NT2/D1 (cell line): ENCODE measurements around the gene FASTK.

ENCODE experiments used
- DNase-seq: peaks from one replicate; pipeline ENCODE4 v3.0.0-alpha.2; 2011; ENCODE audit warnings: low read depth, low spot score
- H3K27me3 ChIP-seq: 2 replicates; pipeline ENCODE4 v1.6.0; 2011; ENCODE audit warnings: mild to moderate bottlenecking; ENCODE audit not compliant: insufficient read length, insufficient read depth
- H3K36me3 ChIP-seq: 2 replicates; pipeline ENCODE4 v1.6.1; 2011; ENCODE audit warnings: mild to moderate bottlenecking, low read length, mixed read lengths; ENCODE audit not compliant: insufficient read depth, insufficient read length
- H3K4me1 ChIP-seq: 2 replicates; pipeline ENCODE4 v1.5.1; 2011; ENCODE audit not compliant: insufficient read depth, insufficient read length
- H3K4me3 ChIP-seq: 2 replicates; pipeline ENCODE4 v1.5.1; 2011; ENCODE audit warnings: low read depth; ENCODE audit not compliant: insufficient read length
- H3K9ac ChIP-seq: 2 replicates; pipeline ENCODE4 v1.6.0; 2011; ENCODE audit warnings: low read depth; ENCODE audit not compliant: insufficient read length
- H3K9me3 ChIP-seq: 2 replicates; pipeline ENCODE4 v1.5.1; 2011; ENCODE audit warnings: mild to moderate bottlenecking, low read length; ENCODE audit not compliant: insufficient read depth
- SUZ12 ChIP-seq: IDR thresholded peaks from 2 replicates; pipeline ENCODE4 v1.6.1; 2011; ENCODE audit not compliant: insufficient read length, insufficient read depth; ENCODE audit errors: extremely low read depth
- YY1 ChIP-seq: IDR thresholded peaks from 2 replicates; pipeline ENCODE4 v1.6.1; 2011; ENCODE audit not compliant: insufficient read length, insufficient read depth
- ZNF274 ChIP-seq: IDR thresholded peaks from 2 replicates; pipeline ENCODE4 v1.6.1; 2011; ENCODE audit warnings: mild to moderate bottlenecking, low read depth, low read length

The FASTK gene

DNA sequence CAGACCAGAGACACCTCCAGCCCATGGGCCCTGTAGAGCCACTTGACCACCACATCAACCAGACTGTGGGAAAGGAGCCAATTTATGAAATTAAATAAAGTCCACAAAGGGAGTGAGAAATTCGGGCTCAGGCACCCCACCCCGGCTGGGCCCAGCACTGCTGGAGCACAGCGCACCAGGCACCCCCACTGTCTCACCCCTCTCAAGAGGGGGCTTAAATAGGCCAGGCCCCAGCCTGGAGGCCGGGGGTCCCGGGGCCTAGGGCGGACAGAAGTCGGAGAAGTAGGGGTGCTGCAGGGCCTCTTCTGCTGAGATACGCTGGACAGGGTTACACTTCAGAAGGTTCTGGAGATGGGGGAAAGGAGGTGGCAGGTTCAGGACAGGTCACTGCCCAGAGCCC lies 26.9 kb downstream of the FASTK start:
- Histone ChIP-seq H3K9ac (no peak overlapping the region), H3K4me3 (no peak overlapping the region), H3K36me3 (peaks cover 5% of the 10 kb centered on the region), H3K4me1 (peaks cover 15% of the 10 kb centered on the region), H3K27me3 (peaks cover 34% of the 10 kb centered on the region), H3K9me3 (no peaks in the 10 kb centered on the region)
- DNase-seq: no peak
- TF ChIP-seq YY1 (no peak), ZNF274 (no peak), SUZ12 (no peak)

- Histone ChIP-seq H3K4me3 (no peak overlapping the region), H3K9me3 (no peaks in the 10 kb centered on the region), H3K36me3 (peaks cover 5% of the 10 kb centered on the region), H3K4me1 (peaks cover 15% of the 10 kb centered on the region), H3K27me3 (peaks cover 34% of the 10 kb centered on the region), H3K9ac (no peak overlapping the region)
- DNase-seq: no peak
- TF ChIP-seq YY1 (no peak), ZNF274 (no peak), SUZ12 (no peak)
Measured at GRCh38 chr7:151053096-151053495, 27.5 kb downstream of the FASTK start.

DNA sequence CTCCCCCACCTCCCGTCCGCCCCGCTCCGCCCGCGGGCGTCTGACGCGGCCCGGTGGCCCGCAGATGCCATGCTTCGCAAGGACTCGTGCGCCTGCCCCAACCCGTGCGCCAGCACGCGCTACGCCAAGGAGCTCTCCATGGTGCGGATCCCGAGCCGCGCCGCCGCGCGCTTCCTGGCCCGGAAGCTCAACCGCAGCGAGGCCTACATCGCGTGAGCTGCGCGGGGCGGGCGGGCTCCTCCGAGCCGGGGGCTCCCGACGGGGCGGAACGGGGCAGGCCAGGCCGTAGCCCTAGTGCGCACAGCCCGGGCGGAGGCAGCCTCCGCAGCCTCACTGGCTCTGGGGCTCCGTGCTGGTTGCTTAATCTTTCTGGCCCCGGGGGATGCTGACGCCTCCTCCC lies 29.5 kb downstream of the FASTK start:
- DNase-seq: peak; percentile 83
- Histone ChIP-seq H3K27me3 (peaks cover 29% of the 10 kb centered on the region), H3K36me3 (peaks cover 11% of the 10 kb centered on the region), H3K4me1 (peaks cover 8% of the 10 kb centered on the region), H3K4me3 (no peak overlapping the region), H3K9me3 (no peaks in the 10 kb centered on the region), H3K9ac (peak overlapping the region; percentile 21)
- TF ChIP-seq YY1 (no peak), SUZ12 (no peak), ZNF274 (no peak)

- peaks cover 26% of the 10 kb centered on the region for H3K27me3 ChIP-seq
- no peak overlapping the region for H3K9ac ChIP-seq
- TF ChIP-seq YY1 (no peak), ZNF274 (no peak), SUZ12 (no peak)
- no peak overlapping the region for H3K4me3 ChIP-seq
- H3K9me3 ChIP-seq: no peaks in the 10 kb centered on the region
- H3K36me3 ChIP-seq: peaks cover 21% of the 10 kb centered on the region
- DNase-seq: no peak
- H3K4me1 ChIP-seq: peaks cover 3% of the 10 kb centered on the region
Measured at GRCh38 chr7:151048911-151049463, 31.6 kb downstream of the FASTK start.

- peaks cover 26% of the 10 kb centered on the region for H3K27me3 ChIP-seq
- no peak within 1 kb of the TSS for H3K9ac ChIP-seq
- H3K4me3 ChIP-seq: no peak within 1 kb of the TSS
- no peak for TF ChIP-seq SUZ12
- no peak for TF ChIP-seq ZNF274
- no peak for TF ChIP-seq YY1
- peaks cover 24% of the 10 kb centered on the region for H3K36me3 ChIP-seq
- no peak for DNase-seq
- H3K9me3 ChIP-seq: no peaks in the 10 kb centered on the region
- peaks cover 3% of the 10 kb centered on the region for H3K4me1 ChIP-seq
Measured at GRCh38 chr7:151047976-151048815, 32.4 kb downstream of the FASTK start, which contains the start of gene ASIC3. TSS of gene ASIC3 (plus strand) at chr7:151048531. CDS start at chr7:151048886, 355 bp downstream.

DNA sequence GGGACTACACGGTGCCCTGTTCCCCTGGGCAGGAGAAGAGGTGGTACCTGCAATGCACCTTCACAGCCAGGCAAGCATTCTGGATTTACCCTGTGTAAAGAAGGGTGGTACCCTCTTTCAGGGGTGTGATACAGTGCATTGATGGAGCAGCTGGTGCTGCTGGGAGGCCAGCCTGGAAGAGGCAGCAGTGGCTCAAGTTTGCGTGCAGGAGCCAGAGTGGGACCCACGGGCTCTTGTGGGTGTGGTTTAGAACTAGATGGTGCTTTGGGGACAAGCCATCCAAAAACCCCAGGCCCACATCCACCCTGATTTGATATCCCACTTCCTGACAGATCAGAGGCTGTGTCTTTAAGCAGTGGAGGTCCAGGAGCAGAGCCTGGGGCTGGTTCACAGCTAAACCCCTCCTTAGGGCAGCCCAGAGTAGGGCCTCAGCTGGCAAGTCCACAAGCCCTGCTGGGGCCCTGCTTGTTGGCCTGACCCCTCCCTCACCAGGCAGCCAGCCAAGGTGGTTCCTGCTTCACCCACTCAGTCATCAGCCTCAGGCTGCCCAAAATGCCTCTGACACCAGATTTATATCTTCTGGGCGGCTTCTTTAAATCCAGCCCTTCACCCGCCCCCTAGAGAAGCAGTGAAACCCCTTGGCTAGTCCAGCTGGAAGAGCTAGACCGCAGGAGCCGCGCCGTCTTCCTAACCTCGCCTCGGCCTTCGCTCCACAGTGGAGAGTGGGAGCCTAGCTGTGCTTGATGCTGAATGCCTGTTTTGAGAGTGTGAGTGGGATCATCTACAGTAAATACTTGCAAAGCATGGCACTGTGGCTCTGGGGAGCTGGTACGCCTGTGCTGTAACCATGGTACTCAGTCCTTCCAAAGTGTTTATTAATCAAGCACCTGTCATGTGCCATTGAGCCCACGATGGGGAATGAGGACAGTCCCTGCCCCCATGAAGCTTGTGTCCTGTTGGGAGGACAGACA lies 33.7 kb downstream of the FASTK start:
- peaks cover 3% of the 10 kb centered on the region for H3K4me1 ChIP-seq
- H3K9me3 ChIP-seq: no peaks in the 10 kb centered on the region
- DNase-seq: no peak
- H3K4me3 ChIP-seq: no peak overlapping the region
- no peak for TF ChIP-seq YY1
- no peak for TF ChIP-seq ZNF274
- TF ChIP-seq SUZ12: no peak
- peaks cover 20% of the 10 kb centered on the region for H3K27me3 ChIP-seq
- H3K36me3 ChIP-seq: peaks cover 35% of the 10 kb centered on the region
- H3K9ac ChIP-seq: no peak overlapping the region

GRCh38 chr7:151045967-151046366 lies 34.6 kb downstream of the FASTK start:
- Histone ChIP-seq H3K9ac (no peak overlapping the region), H3K9me3 (no peaks in the 10 kb centered on the region), H3K36me3 (peaks cover 43% of the 10 kb centered on the region), H3K27me3 (peaks cover 16% of the 10 kb centered on the region), H3K4me3 (no peak overlapping the region), H3K4me1 (peaks cover 3% of the 10 kb centered on the region)
- no peak for DNase-seq
- TF ChIP-seq YY1: no peak
- no peak for TF ChIP-seq ZNF274
- no peak for TF ChIP-seq SUZ12
